ENCODE results near the gene PTCRA. TPM values are rescaled to one million over a fixed set of nuclear protein-coding genes. Genes with fewer than 3 reads are reported as not detected.
"Not testable (repeated sequence)": the region's sequence is repeated elsewhere in the genome, so short reads cannot be mapped to it uniquely, and the experiment has no call there.

The PTCRA gene
- total RNA-seq, 1 donor from 2014 or later = not detected

- TF ChIP-seq CTCF (conservative IDR thresholded peaks at IDR 0.05) = peak; percentile 46
- H3K27ac Mint-ChIP-seq = peak within 1 kb of the TSS; percentile 99
- no peaks in the 10 kb centered on the region for H3K9me3 Mint-ChIP-seq
- peak; percentile 83 for DNase-seq (ENCODE audit: extremely low spot score, unreplicated experiment)
- H3K4me1 Mint-ChIP-seq (ENCODE audit: unreplicated experiment) = peaks cover 12% of the 10 kb centered on the region
- peaks cover 19% of the 10 kb centered on the region for H3K36me3 Mint-ChIP-seq
- no peaks in the 10 kb centered on the region for H3K27me3 Mint-ChIP-seq
- peak within 1 kb of the TSS; percentile 100 for H3K4me3 Mint-ChIP-seq
Observed at GRCh38 chr6:42879372-42880239, 36.2 kb upstream of the PTCRA start, which contains the start of gene RPL7L1. Gene RPL7L1, plus strand, starts transcription at chr6:42879616. Its CDS starts 295 bp downstream, at chr6:42879911.

- not testable (repeated sequence) for H3K9me3 Mint-ChIP-seq; H3K27me3 Mint-ChIP-seq; DNase-seq (ENCODE audit: extremely low spot score, unreplicated experiment)
- H3K4me1 Mint-ChIP-seq (ENCODE audit: unreplicated experiment) = peaks cover 12% of the 10 kb centered on the region
- H3K27ac Mint-ChIP-seq = peak overlapping the region; percentile 99
- peaks cover 22% of the 10 kb centered on the region for H3K36me3 Mint-ChIP-seq
- H3K4me3 Mint-ChIP-seq = peak overlapping the region; percentile 100
Observed at GRCh38 chr6:42880240-42880817, 35.5 kb upstream of the PTCRA start.

GRCh38 chr6:42880871-42881270, 35.0 kb upstream of the PTCRA start:
- not testable (repeated sequence) for DNase-seq (ENCODE audit: extremely low spot score, unreplicated experiment); H3K9me3 Mint-ChIP-seq; H3K27me3 Mint-ChIP-seq
- H3K4me1 Mint-ChIP-seq (ENCODE audit: unreplicated experiment) = peaks cover 12% of the 10 kb centered on the region
- H3K27ac Mint-ChIP-seq = peak overlapping the region; percentile 99
- H3K4me3 Mint-ChIP-seq = peak overlapping the region; percentile 100
- peaks cover 24% of the 10 kb centered on the region for H3K36me3 Mint-ChIP-seq

GRCh38 chr6:42885702-42886101, 30.2 kb upstream of the PTCRA start:
- no peak for TF ChIP-seq CTCF (conservative IDR thresholded peaks at IDR 0.05)
- H3K27me3 Mint-ChIP-seq = no peaks in the 10 kb centered on the region
- H3K4me1 Mint-ChIP-seq (ENCODE audit: unreplicated experiment) = peaks cover 9% of the 10 kb centered on the region
- no peak overlapping the region for H3K27ac Mint-ChIP-seq
- DNase-seq (ENCODE audit: extremely low spot score, unreplicated experiment) = no peak
- peaks cover 23% of the 10 kb centered on the region for H3K36me3 Mint-ChIP-seq
- no peak overlapping the region for H3K4me3 Mint-ChIP-seq
- H3K9me3 Mint-ChIP-seq = no peaks in the 10 kb centered on the region

GRCh38 chr6:42888201-42888600, 27.7 kb upstream of the PTCRA start:
- peaks cover 12% of the 10 kb centered on the region for H3K4me1 Mint-ChIP-seq (ENCODE audit: unreplicated experiment)
- not testable (repeated sequence) for DNase-seq (ENCODE audit: extremely low spot score, unreplicated experiment); H3K27ac Mint-ChIP-seq; H3K27me3 Mint-ChIP-seq; H3K9me3 Mint-ChIP-seq
- peak overlapping the region; percentile 45 for H3K4me3 Mint-ChIP-seq
- peaks cover 20% of the 10 kb centered on the region for H3K36me3 Mint-ChIP-seq

GRCh38 chr6:42889815-42890214, 26.0 kb upstream of the PTCRA start:
- Mint-ChIP-seq H3K4me3 (peak overlapping the region; percentile 98), H3K4me1 (ENCODE audit: unreplicated experiment) (peaks cover 12% of the 10 kb centered on the region), H3K27me3 (no peaks in the 10 kb centered on the region), H3K27ac (peak overlapping the region; percentile 96), H3K36me3 (peaks cover 7% of the 10 kb centered on the region), H3K9me3 (no peaks in the 10 kb centered on the region)
- DNase-seq (ENCODE audit: extremely low spot score, unreplicated experiment) = no peak
- TF ChIP-seq CTCF (conservative IDR thresholded peaks at IDR 0.05) = no peak
